CD14-positive monocyte (primary cell): Measurements from ENCODE around the gene FBN1. TPM values are rescaled to one million over a fixed set of nuclear protein-coding genes. Genes with fewer than 3 reads are reported as not detected.

Experiments
- DNase-seq, 3 donors: peaks; one replicate each; pipeline ENCODE4 v3.0.0-alpha.2; 2011 to 2022
- H2AFZ ChIP-seq: 2 replicates; pipeline ENCODE4 v1.6.0; 2012; ENCODE audit warnings: mild to moderate bottlenecking, low read depth, low read length, inconsistent platforms; ENCODE audit not compliant: insufficient read depth, poor library complexity, severe bottlenecking
- H3K27ac ChIP-seq, 2 donors: 1 replicate in 1 of 2; 2 replicates in 1 of 2; pipeline ENCODE4 v1.5.1; 2012 to 2013; ENCODE audit warnings: low read length in 2 of 2, control low read depth in 1 of 2, inconsistent platforms in 1 of 2, low read depth in 1 of 2, mild to moderate bottlenecking in 1 of 2
- H3K27me3 ChIP-seq, 2 donors: one replicate each; pipeline versions ENCODE4 v1.6.0 to v1.6.1; 2011 to 2013; ENCODE audit warnings: low read length in 2 of 2; ENCODE audit not compliant: control insufficient read depth in 2 of 2, insufficient read depth in 2 of 2
- H3K36me3 ChIP-seq, 2 donors: replicated peaks in 1 of 2; 1 replicate in 1 of 2; 2 replicates in 1 of 2; pipeline versions ENCODE4 v1.5.1 to v1.6.1; 2012 to 2013; ENCODE audit warnings: low read length in 2 of 2, control low read depth in 1 of 2, inconsistent platforms in 1 of 2, mild to moderate bottlenecking in 1 of 2; ENCODE audit not compliant: insufficient read depth in 2 of 2, control insufficient read depth in 1 of 2
- H3K4me1 ChIP-seq, 2 donors: 1 replicate in 1 of 2; 2 replicates in 1 of 2; pipeline versions ENCODE4 v1.5.1 to v1.6.1; 2012 to 2013; ENCODE audit warnings: low read length in 2 of 2, control low read depth in 1 of 2, inconsistent platforms in 1 of 2, mild to moderate bottlenecking in 1 of 2, moderate library complexity in 1 of 2; ENCODE audit not compliant: insufficient read depth in 2 of 2, control insufficient read depth in 1 of 2
- H3K4me2 ChIP-seq: replicated peaks from 2 replicates; pipeline ENCODE3; 2012; ENCODE audit warnings: low read length, moderate library complexity, mild to moderate bottlenecking; ENCODE audit not compliant: poor library complexity, severe bottlenecking; ENCODE audit errors: extremely low read depth
- H3K4me3 ChIP-seq, 3 experiments: fragments of 200-600 bp in 1 of 3; sonication (generic) in 1 of 3; replicated peaks in 1 of 3; 1 replicate in 2 of 3; 2 replicates in 1 of 3; pipeline ENCODE4 v1.5.1; 2011 to 2013; ENCODE audit warnings: low read length in 3 of 3, mild to moderate bottlenecking in 3 of 3, control low read depth in 2 of 3, low read depth in 2 of 3, inconsistent platforms in 1 of 3, moderate library complexity in 1 of 3
- H3K79me2 ChIP-seq: 2 replicates; pipeline ENCODE4 v1.6.0; 2012; ENCODE audit warnings: mild to moderate bottlenecking, control low read depth, inconsistent platforms, low read length, moderate library complexity; ENCODE audit not compliant: insufficient read depth
- H3K9ac ChIP-seq: 2 replicates; pipeline ENCODE4 v1.6.0; 2017; ENCODE audit warnings: low read length, mild to moderate bottlenecking; ENCODE audit not compliant: insufficient read depth, poor library complexity, severe bottlenecking
- H3K9me3 ChIP-seq, 2 donors: replicated peaks in 1 of 2; 1 replicate in 1 of 2; 2 replicates in 1 of 2; pipeline versions ENCODE4 v1.5.1 to v1.6.1; 2012 to 2013; ENCODE audit warnings: low read length in 2 of 2, control low read depth in 1 of 2; ENCODE audit not compliant: control insufficient read depth in 1 of 2, insufficient read depth in 1 of 2
- H4K20me1 ChIP-seq: 2 replicates; pipeline ENCODE4 v1.6.0; 2012; ENCODE audit warnings: mild to moderate bottlenecking, low read length, control low read depth, moderate library complexity; ENCODE audit not compliant: insufficient read depth
- H3K27ac Mint-ChIP-seq, 7 donors: one replicate each; pipeline ENCODE4 v1.8.0; 2020; ENCODE audit warnings: mild to moderate bottlenecking in 7 of 7, mixed read lengths in 7 of 7, moderate library complexity in 6 of 7, inconsistent platforms in 2 of 7
- H3K27me3 Mint-ChIP-seq, 3 donors: one replicate each; pipeline ENCODE4 v1.8.0; 2021 to 2022; ENCODE audit warnings: low read depth in 3 of 3, mild to moderate bottlenecking in 3 of 3, mixed read lengths in 3 of 3, moderate library complexity in 3 of 3, inconsistent platforms in 1 of 3
- H3K36me3 Mint-ChIP-seq, 2 donors: one replicate each; pipeline ENCODE4 v1.8.0; 2020; ENCODE audit warnings: mixed read lengths in 2 of 2, inconsistent platforms in 1 of 2, mild to moderate bottlenecking in 1 of 2
- H3K4me1 Mint-ChIP-seq: one replicate; pipeline ENCODE4 v1.8.0; 2020; ENCODE audit warnings: mild to moderate bottlenecking, mixed read lengths
- H3K4me3 Mint-ChIP-seq, 2 donors: one replicate each; pipeline ENCODE4 v1.8.0; 2020; ENCODE audit warnings: mild to moderate bottlenecking in 2 of 2, mixed read lengths in 2 of 2, moderate library complexity in 1 of 2
- H3K9me3 Mint-ChIP-seq, 7 donors: one replicate each; pipeline ENCODE4 v1.8.0; 2020 to 2022; ENCODE audit warnings: mixed read lengths in 7 of 7, mild to moderate bottlenecking in 6 of 7, moderate library complexity in 6 of 7, inconsistent platforms in 2 of 7
- WGBS: methylation state at CpG from one replicate; pipeline ENCODE4 v1.1.5; 2013; ENCODE audit warnings: missing lambda C conversion rate; ENCODE audit not compliant: insufficient coverage; 5-methylcytosine and 5-hydroxymethylcytosine counted together
- intact Hi-C, 2 donors: fragments of 100-400 bp; cut with micrococcal nuclease; formaldehyde crosslinking; loops; one replicate each; pipeline versions ENCODE4 v1.15.0 to v1.15.1; 2023
- polyA plus RNA-seq, 3 donors: library from polyadenylated mRNA; depleted of rRNA in 1 of 3; unstranded in 2 of 3; stranded (reverse) in 1 of 3; fragments of 300-500 nt in 2 of 3; fragments of >200 nt in 1 of 3; fragmentation: Illumina TruSeq in 2 of 3; gene quantifications; 1 replicate in 2 of 3; 2 replicates in 1 of 3; pipeline ENCODE4 v1.2.3, GENCODE V29; 2012 to 2021
- TF ChIP-seq, protein P1 (sequence below): fragments of 200-600 bp; IDR thresholded peaks from one replicate; pipeline ENCODE4 v1.8.0; 2022; ENCODE audit warnings: antibody characterized with exemption, mild to moderate bottlenecking

The FBN1 gene
- polyA plus RNA-seq, 3 donors, result 0.29 TPM; not detected in 2

DNA sequence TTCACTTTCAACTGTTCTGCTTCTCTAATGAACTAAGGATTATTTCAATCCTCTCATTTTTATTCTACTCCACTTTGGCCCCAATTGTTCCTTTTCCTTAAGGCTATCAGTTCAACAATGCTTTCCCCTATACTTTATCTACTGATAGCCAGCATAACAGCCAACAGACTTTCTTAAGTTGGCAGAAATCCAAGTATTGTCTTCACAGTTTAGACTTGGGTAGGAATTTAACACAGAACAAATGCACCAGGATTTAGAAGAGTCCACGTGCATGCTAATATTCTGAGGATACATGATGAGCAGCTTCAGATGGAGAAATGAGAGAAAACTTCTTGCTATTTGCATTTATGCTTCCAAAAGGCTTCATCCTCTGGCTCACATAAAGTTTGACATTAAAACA lies 54.8 kb downstream of the FBN1 start:
- Mint-ChIP-seq H3K36me3 (no peaks in the 10 kb centered on the region), H3K27ac (no peak overlapping the region), H3K9me3 (peaks cover 0 to 6% (median 0%) of the 10 kb centered on the region in 7 donors), H3K4me3 (no peak overlapping the region), H3K4me1 (peaks cover 7% of the 10 kb centered on the region), H3K27me3 (no peaks in the 10 kb centered on the region)
- Histone ChIP-seq H2AFZ (no peak overlapping the region), H3K36me3 (no peaks in the 10 kb centered on the region), H3K9ac (no peak overlapping the region), H3K4me1 (no peaks in the 10 kb centered on the region), H3K4me2 (no peak overlapping the region), H3K4me3 (no peak overlapping the region), H3K79me2 (no peaks in the 10 kb centered on the region), H4K20me1 (no peaks in the 10 kb centered on the region), H3K9me3 (no peaks in the 10 kb centered on the region), H3K27me3 (no peaks in the 10 kb centered on the region), H3K27ac (no peak overlapping the region)
- WGBS, result no CpG with 5 or more reads among the region's 1 CpG
- intact Hi-C loops, result no loop called here
- DNase-seq, result no peak
- TF ChIP-seq, protein P1, sequence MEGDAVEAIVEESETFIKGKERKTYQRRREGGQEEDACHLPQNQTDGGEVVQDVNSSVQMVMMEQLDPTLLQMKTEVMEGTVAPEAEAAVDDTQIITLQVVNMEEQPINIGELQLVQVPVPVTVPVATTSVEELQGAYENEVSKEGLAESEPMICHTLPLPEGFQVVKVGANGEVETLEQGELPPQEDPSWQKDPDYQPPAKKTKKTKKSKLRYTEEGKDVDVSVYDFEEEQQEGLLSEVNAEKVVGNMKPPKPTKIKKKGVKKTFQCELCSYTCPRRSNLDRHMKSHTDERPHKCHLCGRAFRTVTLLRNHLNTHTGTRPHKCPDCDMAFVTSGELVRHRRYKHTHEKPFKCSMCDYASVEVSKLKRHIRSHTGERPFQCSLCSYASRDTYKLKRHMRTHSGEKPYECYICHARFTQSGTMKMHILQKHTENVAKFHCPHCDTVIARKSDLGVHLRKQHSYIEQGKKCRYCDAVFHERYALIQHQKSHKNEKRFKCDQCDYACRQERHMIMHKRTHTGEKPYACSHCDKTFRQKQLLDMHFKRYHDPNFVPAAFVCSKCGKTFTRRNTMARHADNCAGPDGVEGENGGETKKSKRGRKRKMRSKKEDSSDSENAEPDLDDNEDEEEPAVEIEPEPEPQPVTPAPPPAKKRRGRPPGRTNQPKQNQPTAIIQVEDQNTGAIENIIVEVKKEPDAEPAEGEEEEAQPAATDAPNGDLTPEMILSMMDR, result no peak

DNA sequence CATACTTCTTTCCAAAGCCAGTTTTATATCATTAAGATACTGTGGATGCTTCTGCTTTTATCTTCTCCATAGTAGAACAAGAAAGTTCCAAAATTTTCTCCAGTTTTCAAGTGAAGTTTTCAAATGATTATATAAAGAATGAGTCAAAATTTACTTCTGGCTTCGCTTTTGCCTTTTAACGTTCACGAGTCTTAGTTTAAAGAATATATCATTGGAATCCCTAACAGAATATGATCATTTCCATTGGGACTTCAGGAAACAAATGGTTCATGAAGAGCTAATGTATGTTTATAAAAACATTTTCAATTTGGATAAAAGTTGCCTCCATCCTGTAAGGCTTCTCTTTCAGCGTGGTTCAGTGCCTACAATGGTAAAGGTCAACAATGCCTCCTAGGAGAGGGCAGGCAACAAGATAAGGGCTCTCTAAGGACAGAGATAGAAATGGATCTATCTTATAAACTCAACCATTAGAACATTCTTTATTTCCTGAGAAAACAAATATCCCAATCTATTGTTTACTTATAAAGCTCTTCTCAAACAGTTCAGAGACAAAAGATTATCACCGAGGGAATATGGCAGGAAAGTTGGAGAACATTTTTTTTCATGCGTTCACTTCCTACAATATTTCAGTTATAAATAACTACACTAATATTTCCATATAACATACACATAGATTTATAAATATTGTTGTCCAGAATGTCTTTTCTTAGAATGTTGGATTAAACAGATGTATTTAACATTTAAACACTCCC lies 60.5 kb downstream of the FBN1 start:
- H3K9ac ChIP-seq, result no peak overlapping the region
- intact Hi-C loops, result no loop called here
- no peaks in the 10 kb centered on the region for H4K20me1 ChIP-seq
- H3K4me3 ChIP-seq, result no peak overlapping the region
- TF ChIP-seq, protein P1, result no peak
- H3K9me3 Mint-ChIP-seq, result peaks cover 0 to 6% (median 0%) of the 10 kb centered on the region in 7 donors
- no CpG with 5 or more reads among the region's 6 CpGs for WGBS
- no peak for DNase-seq
- no peaks in the 10 kb centered on the region for H3K4me1 ChIP-seq
- no peaks in the 10 kb centered on the region for H3K27me3 ChIP-seq
- no peak overlapping the region for H3K27ac Mint-ChIP-seq
- no peak overlapping the region for H3K4me3 Mint-ChIP-seq
- H3K9me3 ChIP-seq, result no peaks in the 10 kb centered on the region
- no peaks in the 10 kb centered on the region for H3K79me2 ChIP-seq
- no peaks in the 10 kb centered on the region for H3K36me3 ChIP-seq
- H3K27me3 Mint-ChIP-seq, result no peaks in the 10 kb centered on the region
- no peaks in the 10 kb centered on the region for H3K36me3 Mint-ChIP-seq
- H3K27ac ChIP-seq, result no peak overlapping the region
- no peak overlapping the region for H2AFZ ChIP-seq
- H3K4me1 Mint-ChIP-seq, result peaks cover under 1% of the 10 kb centered on the region
- no peak overlapping the region for H3K4me2 ChIP-seq
